IMR-90 (cell line): ENCODE results near the gene PPP2R5A. TPM values are rescaled to one million over a fixed set of nuclear protein-coding genes. Genes with fewer than 3 reads are reported as not detected.

Experiments used
- ATAC-seq: fragments of 200-7000 bp; cut with Tn5 transposase; 2 replicates; pipeline ENCODE4 v1.9.1; 2020; ENCODE audit warnings: low read depth, mild to moderate bottlenecking, moderate library complexity
- BruUV-seq: library from RNA; stranded (reverse); fragments of 400-500 nt; replicated peaks from 2 replicates; lab custom pipeline; 2021; lab: Mats Ljungman, UMichigan
- CTCF ChIA-PET: fragments of 300-600 bp; formaldehyde crosslinking; extraction: SDS; loops from one replicate; lab custom pipeline; 2021; ENCODE audit warnings: antibody characterized with exemption; lab: Yijun Ruan, JAX
- POLR2A ChIA-PET: fragments of 300-600 bp; sonication (Branson Sonifier 250); formaldehyde crosslinking; loops from one replicate; lab custom pipeline; 2022; ENCODE audit warnings: antibody characterized with exemption; ENCODE audit not compliant: unreplicated experiment; lab: Charles Lee
- DNase-seq: peaks from one replicate; pipeline ENCODE4 v3.0.0; 2013
- H2AFZ ChIP-seq: replicated peaks from 2 replicates; pipeline ENCODE3; 2013; ENCODE audit warnings: low read length, mild to moderate bottlenecking; ENCODE audit not compliant: poor library complexity
- H2AK5ac ChIP-seq: 2 replicates; pipeline ENCODE4 v1.6.1; 2013; ENCODE audit warnings: low read depth, low read length, inconsistent platforms
- H2AK9ac ChIP-seq: replicated peaks from 2 replicates; pipeline ENCODE3; 2013; ENCODE audit warnings: mild to moderate bottlenecking, low read depth, low read length, moderate library complexity; ENCODE audit not compliant: poor library complexity
- H2BK120ac ChIP-seq: 2 replicates; pipeline ENCODE4 v1.6.1; 2013; ENCODE audit warnings: low read depth, low read length, inconsistent platforms
- H2BK15ac ChIP-seq: 3 replicates; pipeline ENCODE4 v1.6.1; 2013; ENCODE audit warnings: low read depth, low read length, inconsistent platforms
- H2BK20ac ChIP-seq: 2 replicates; pipeline ENCODE4 v1.6.1; 2013; ENCODE audit warnings: low read depth, mild to moderate bottlenecking, inconsistent platforms, low read length, moderate library complexity
- H2BK5ac ChIP-seq: 2 replicates; pipeline ENCODE4 v1.6.1; 2013; ENCODE audit warnings: mild to moderate bottlenecking, low read depth, low read length, inconsistent platforms; ENCODE audit not compliant: poor library complexity, severe bottlenecking
- H3K14ac ChIP-seq: replicated peaks from 2 replicates; pipeline ENCODE4 v1.6.1; 2013; ENCODE audit warnings: low read depth, low read length, inconsistent platforms
- H3K18ac ChIP-seq: 2 replicates; pipeline ENCODE4 v1.6.1; 2013; ENCODE audit warnings: low read depth, low read length, control low read depth
- H3K23ac ChIP-seq: 2 replicates; pipeline ENCODE4 v1.6.1; 2013; ENCODE audit warnings: low read depth, low read length, inconsistent platforms
- H3K27ac ChIP-seq: 2 replicates; pipeline ENCODE4 v1.5.1; 2013; ENCODE audit warnings: mild to moderate bottlenecking, control low read depth, low read length; ENCODE audit not compliant: insufficient read depth
- H3K27me3 ChIP-seq: 2 replicates; pipeline ENCODE4 v1.6.1; 2013; ENCODE audit warnings: low read length; ENCODE audit not compliant: control insufficient read depth, insufficient read depth
- H3K36me3 ChIP-seq: 2 replicates; pipeline ENCODE4 v1.6.1; 2013; ENCODE audit warnings: low read length, mixed read lengths; ENCODE audit not compliant: control insufficient read depth, insufficient read depth
- H3K4ac ChIP-seq: 2 replicates; pipeline ENCODE4 v1.6.1; 2013; ENCODE audit warnings: low read depth, low read length, inconsistent platforms
- H3K4me1 ChIP-seq: 2 replicates; pipeline ENCODE4 v1.6.1; 2013; ENCODE audit warnings: low read length, mixed read lengths; ENCODE audit not compliant: control insufficient read depth, insufficient read depth
- H3K4me2 ChIP-seq: 2 replicates; pipeline ENCODE4 v1.6.1; 2013; ENCODE audit warnings: low read depth, mild to moderate bottlenecking, control low read depth, low read length, moderate library complexity
- H3K4me3 ChIP-seq: 2 replicates; pipeline ENCODE4 v1.5.1; 2013; ENCODE audit warnings: low read depth, mild to moderate bottlenecking, control low read depth, low read length, moderate library complexity; ENCODE audit not compliant: insufficient read depth
- H3K56ac ChIP-seq: 2 replicates; pipeline ENCODE4 v1.6.1; 2013; ENCODE audit warnings: low read length, inconsistent platforms; ENCODE audit not compliant: insufficient read depth; ENCODE audit errors: extremely low read depth
- H3K79me1 ChIP-seq, 2 experiments: 2 replicates each; pipeline ENCODE4 v1.6.1; 2013; ENCODE audit warnings: low read length in 2 of 2, inconsistent platforms in 1 of 2, low read depth in 1 of 2
- H3K9ac ChIP-seq: 2 replicates; pipeline ENCODE4 v1.6.1; 2013; ENCODE audit warnings: low read depth, low read length, control low read depth
- H3K9me1 ChIP-seq: 2 replicates; pipeline ENCODE4 v1.6.1; 2013; ENCODE audit warnings: low read length, inconsistent platforms; ENCODE audit not compliant: insufficient read depth
- H3K9me3 ChIP-seq: 2 replicates; pipeline ENCODE4 v1.6.1; 2013; ENCODE audit warnings: low read length; ENCODE audit not compliant: control insufficient read depth, insufficient read depth
- H4K20me1 ChIP-seq: 2 replicates; pipeline ENCODE4 v1.6.1; 2013; ENCODE audit warnings: low read length, inconsistent platforms; ENCODE audit not compliant: insufficient read depth
- H4K5ac ChIP-seq: 2 replicates; pipeline ENCODE4 v1.6.1; 2013; ENCODE audit warnings: mild to moderate bottlenecking, low read depth, low read length, control low read depth
- H4K8ac ChIP-seq, 2 experiments: 2 replicates each; pipeline ENCODE4 v1.6.1; 2013; ENCODE audit warnings: low read depth in 2 of 2, low read length in 2 of 2, control low read depth in 1 of 2, inconsistent platforms in 1 of 2
- H4K91ac ChIP-seq: 2 replicates; pipeline ENCODE4 v1.6.1; 2013; ENCODE audit warnings: low read depth, low read length, inconsistent platforms; ENCODE audit not compliant: insufficient read depth
- BHLHE40 ChIP-seq: fragments of 150-350 bp; IDR thresholded peaks from 2 replicates; pipeline ENCODE4 v1.6.1; 2016; ENCODE audit warnings: mild to moderate bottlenecking, low read depth, low read length
- CEBPB ChIP-seq: IDR thresholded peaks from 2 replicates; pipeline ENCODE4 v1.6.1; 2012; ENCODE audit warnings: low read depth, low read length, improper control_type of control experiment
- CHD1 ChIP-seq: IDR thresholded peaks from 2 replicates; pipeline ENCODE4 v1.6.1; 2012; ENCODE audit warnings: low read depth, low read length, improper control_type of control experiment
- FOS ChIP-seq: fragments of 150-350 bp; IDR thresholded peaks from 2 replicates; pipeline ENCODE4 v1.6.1; 2016; ENCODE audit warnings: low read depth, low read length
- MAFK ChIP-seq: IDR thresholded peaks from 2 replicates; pipeline ENCODE4 v1.6.1; 2012; ENCODE audit warnings: low read depth, low read length, improper control_type of control experiment
- MAZ ChIP-seq: IDR thresholded peaks from 2 replicates; pipeline ENCODE4 v1.6.1; 2012; ENCODE audit warnings: low read depth, mild to moderate bottlenecking, low read length, improper control_type of control experiment, moderate library complexity, borderline replicate concordance
- MXI1 ChIP-seq: IDR thresholded peaks from 2 replicates; pipeline ENCODE4 v1.6.1; 2012; ENCODE audit warnings: low read depth, mild to moderate bottlenecking, low read length, moderate library complexity, borderline replicate concordance
- NFE2L2 ChIP-seq: fragments of 150-350 bp; IDR thresholded peaks from 2 replicates; pipeline ENCODE4 v1.6.1; 2016; ENCODE audit warnings: low read depth, mild to moderate bottlenecking, low read length
- POLR2A ChIP-seq: IDR thresholded peaks from 2 replicates; pipeline ENCODE4 v1.6.1; 2012; ENCODE audit warnings: mild to moderate bottlenecking, low read depth, low read length
- RAD21 ChIP-seq: IDR thresholded peaks from 2 replicates; pipeline ENCODE4 v1.6.1; 2012; ENCODE audit warnings: low read length, improper control_type of control experiment
- RCOR1 ChIP-seq: IDR thresholded peaks from 2 replicates; pipeline ENCODE4 v1.6.1; 2012; ENCODE audit warnings: mild to moderate bottlenecking, low read length, improper control_type of control experiment; ENCODE audit not compliant: insufficient replicate concordance
- RFX5 ChIP-seq: IDR thresholded peaks from 2 replicates; pipeline ENCODE4 v1.8.0; 2012; ENCODE audit warnings: low read depth, mild to moderate bottlenecking, low read length, moderate library complexity
- SMC3 ChIP-seq: fragments of 150-350 bp; IDR thresholded peaks from 2 replicates; pipeline ENCODE4 v1.6.1; 2016; ENCODE audit warnings: low read depth, mild to moderate bottlenecking, antibody characterized with exemption, low read length, moderate library complexity
- WGBS, 2 experiments: methylation state at CpG; one replicate each; pipeline versions ENCODE4 v1.1.5 to v1.1.7; 2013; ENCODE audit warnings: missing lambda C conversion rate in 2 of 2; ENCODE audit not compliant: insufficient read length in 1 of 2; ENCODE audit errors: extremely low coverage in 2 of 2; 5-methylcytosine and 5-hydroxymethylcytosine counted together
- dilution Hi-C: fragments of 300-500 bp; cut with HindIII; formaldehyde crosslinking; loops from one replicate; pipeline ENCODE4 v1.14.3; 2018; ENCODE audit warnings: low sequenced_read_pairs; ENCODE audit not compliant: unreplicated experiment
- in situ Hi-C: fragments of 300-500 bp; cut with MboI; formaldehyde crosslinking; loops from 3 replicates; pipeline ENCODE4 v1.14.3; 2019; ENCODE audit warnings: low sequenced_read_pairs, inconsistent platforms, mixed read lengths
- intact Hi-C: fragments of 100-400 bp; cut with micrococcal nuclease; formaldehyde crosslinking; loops from 2 replicates; pipeline ENCODE4 v1.10.0; 2022
- polyA plus RNA-seq, 3 experiments: library from polyadenylated mRNA; depleted of rRNA; stranded (reverse); fragments of >200 nt; gene quantifications; 2 replicates each; pipeline ENCODE4 v1.2.3, GENCODE V29; 2012; ENCODE audit warnings: low replicate concordance in 1 of 3
- total RNA-seq: library from RNA; depleted of rRNA; stranded (reverse); fragments of >200 nt; gene quantifications from 2 replicates; pipeline ENCODE4 v1.2.3, GENCODE V29; 2012
- TF ChIP-seq, protein P1 (sequence below): fragments of 150-350 bp; IDR thresholded peaks from 2 replicates; pipeline ENCODE4 v1.6.1; 2016; ENCODE audit warnings: low read depth, mild to moderate bottlenecking, low read length, moderate library complexity, borderline replicate concordance
- TF ChIP-seq, protein P2 (sequence below): fragments of 150-350 bp; IDR thresholded peaks from 2 replicates; pipeline ENCODE4 v1.6.1; 2017; ENCODE audit warnings: mild to moderate bottlenecking, antibody characterized with exemption, low read length, low read depth
- TF ChIP-seq, protein P3 (sequence below): conservative IDR thresholded peaks from 2 replicates; pipeline ENCODE4 v1.5.1; 2012; ENCODE audit warnings: mild to moderate bottlenecking, low read depth, low read length, improper control_type of control experiment

Gene PPP2R5A
- total and polyA plus RNA-seq, 2 of the 4 experiments (the other 2 are of a cell fraction) = 8.4 to 12.6 TPM

DNA sequence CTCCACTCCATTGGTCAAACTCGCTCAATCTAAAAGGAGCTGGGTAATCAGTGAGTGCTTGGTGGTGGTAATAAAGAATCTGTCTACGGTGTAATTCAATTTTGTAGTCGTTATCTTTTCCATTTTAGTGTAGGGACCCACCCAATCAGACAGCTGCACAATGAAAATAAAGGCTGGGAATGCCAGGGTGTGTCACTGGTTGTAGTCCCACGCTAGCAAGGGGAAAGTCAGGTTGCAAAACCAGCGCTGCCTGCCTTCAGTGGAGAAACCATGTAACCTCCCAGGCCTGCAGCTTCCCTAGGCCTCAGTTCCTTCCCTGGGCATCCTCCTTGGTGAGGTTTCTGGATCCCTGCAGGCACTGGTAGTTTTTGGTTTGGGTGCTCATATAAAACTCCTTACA lies 49.4 kb upstream of the PPP2R5A start:
- WGBS, 2 experiments = 100% methylated on average over 2 of the region's 5 CpGs; no CpG with 5 or more reads in 1 of the 2 experiments
- H2AK9ac ChIP-seq = no peak overlapping the region
- H2BK15ac ChIP-seq = peak overlapping the region; percentile 95; the same call in 1 of the 3 replicates
- BruUV-seq = no TSS peak
- peaks cover 3% of the 10 kb centered on the region for H3K4me1 ChIP-seq
- no peak overlapping the region for H2BK5ac ChIP-seq
- peak overlapping the region; percentile 26 for H2AFZ ChIP-seq
- H4K20me1 ChIP-seq = no peaks in the 10 kb centered on the region
- no peak overlapping the region for H2BK120ac ChIP-seq
- H3K56ac ChIP-seq = no peak overlapping the region
- 0 out of 2 replicates have a peak overlapping the region, but pooled peaks have one; percentile 49 for H4K91ac ChIP-seq
- H3K9ac ChIP-seq = no peak overlapping the region
- no peaks in the 10 kb centered on the region for H3K36me3 ChIP-seq
- no peak overlapping the region for H4K8ac ChIP-seq
- ATAC-seq (no peak), DNase-seq (no peak)
- no peak overlapping the region for H3K14ac ChIP-seq
- no peak overlapping the region for H3K18ac ChIP-seq
- peaks cover 5% of the 10 kb centered on the region for H3K9me1 ChIP-seq
- H3K79me1 ChIP-seq = no peaks in the 10 kb centered on the region
- H3K27me3 ChIP-seq = no peaks in the 10 kb centered on the region
- no peak overlapping the region for H3K27ac ChIP-seq
- dilution Hi-C loops = no loop called here
- in situ Hi-C loops = no loop called here
- H3K4ac ChIP-seq = peak overlapping the region; percentile 64
- H3K4me3 ChIP-seq = no peak overlapping the region
- 0 out of 2 replicates have a peak overlapping the region, but pooled peaks have one; percentile 57 for H3K23ac ChIP-seq
- no peak overlapping the region for H3K4me2 ChIP-seq
- TF ChIP-seq, protein P1, sequence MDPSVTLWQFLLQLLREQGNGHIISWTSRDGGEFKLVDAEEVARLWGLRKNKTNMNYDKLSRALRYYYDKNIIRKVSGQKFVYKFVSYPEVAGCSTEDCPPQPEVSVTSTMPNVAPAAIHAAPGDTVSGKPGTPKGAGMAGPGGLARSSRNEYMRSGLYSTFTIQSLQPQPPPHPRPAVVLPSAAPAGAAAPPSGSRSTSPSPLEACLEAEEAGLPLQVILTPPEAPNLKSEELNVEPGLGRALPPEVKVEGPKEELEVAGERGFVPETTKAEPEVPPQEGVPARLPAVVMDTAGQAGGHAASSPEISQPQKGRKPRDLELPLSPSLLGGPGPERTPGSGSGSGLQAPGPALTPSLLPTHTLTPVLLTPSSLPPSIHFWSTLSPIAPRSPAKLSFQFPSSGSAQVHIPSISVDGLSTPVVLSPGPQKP = no peak
- TF ChIP-seq MAFK (no peak), NFE2L2 (no peak), RAD21 (no peak), CHD1 (no peak), MXI1 (no peak), FOS (no peak), CEBPB (no peak), RCOR1 (no peak), BHLHE40 (no peak), MAZ (no peak), RFX5 (no peak), POLR2A (no peak), SMC3 (no peak)
- TF ChIP-seq, protein P2, sequence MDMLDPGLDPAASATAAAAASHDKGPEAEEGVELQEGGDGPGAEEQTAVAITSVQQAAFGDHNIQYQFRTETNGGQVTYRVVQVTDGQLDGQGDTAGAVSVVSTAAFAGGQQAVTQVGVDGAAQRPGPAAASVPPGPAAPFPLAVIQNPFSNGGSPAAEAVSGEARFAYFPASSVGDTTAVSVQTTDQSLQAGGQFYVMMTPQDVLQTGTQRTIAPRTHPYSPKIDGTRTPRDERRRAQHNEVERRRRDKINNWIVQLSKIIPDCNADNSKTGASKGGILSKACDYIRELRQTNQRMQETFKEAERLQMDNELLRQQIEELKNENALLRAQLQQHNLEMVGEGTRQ = no peak
- TF ChIP-seq, protein P3, sequence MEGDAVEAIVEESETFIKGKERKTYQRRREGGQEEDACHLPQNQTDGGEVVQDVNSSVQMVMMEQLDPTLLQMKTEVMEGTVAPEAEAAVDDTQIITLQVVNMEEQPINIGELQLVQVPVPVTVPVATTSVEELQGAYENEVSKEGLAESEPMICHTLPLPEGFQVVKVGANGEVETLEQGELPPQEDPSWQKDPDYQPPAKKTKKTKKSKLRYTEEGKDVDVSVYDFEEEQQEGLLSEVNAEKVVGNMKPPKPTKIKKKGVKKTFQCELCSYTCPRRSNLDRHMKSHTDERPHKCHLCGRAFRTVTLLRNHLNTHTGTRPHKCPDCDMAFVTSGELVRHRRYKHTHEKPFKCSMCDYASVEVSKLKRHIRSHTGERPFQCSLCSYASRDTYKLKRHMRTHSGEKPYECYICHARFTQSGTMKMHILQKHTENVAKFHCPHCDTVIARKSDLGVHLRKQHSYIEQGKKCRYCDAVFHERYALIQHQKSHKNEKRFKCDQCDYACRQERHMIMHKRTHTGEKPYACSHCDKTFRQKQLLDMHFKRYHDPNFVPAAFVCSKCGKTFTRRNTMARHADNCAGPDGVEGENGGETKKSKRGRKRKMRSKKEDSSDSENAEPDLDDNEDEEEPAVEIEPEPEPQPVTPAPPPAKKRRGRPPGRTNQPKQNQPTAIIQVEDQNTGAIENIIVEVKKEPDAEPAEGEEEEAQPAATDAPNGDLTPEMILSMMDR = no peak
- no peaks in the 10 kb centered on the region for H3K9me3 ChIP-seq
- peak overlapping the region; percentile 81 for H2BK20ac ChIP-seq
- ChIA-PET CTCF (no interaction called here), POLR2A (no interaction called here)
- H4K5ac ChIP-seq = no peak overlapping the region
- H2AK5ac ChIP-seq = peak overlapping the region; percentile 74; the same call in 1 of the 2 replicates
- intact Hi-C loops = no loop called here
